MCF 10A (cell line): ENCODE measurements around the gene NEK4. TPM values are rescaled to one million over a fixed set of nuclear protein-coding genes. Genes with fewer than 3 reads are reported as not detected.

Source experiments
- BruUV-seq: library from RNA; stranded (reverse); fragments of 400-500 nt; replicated peaks from 2 replicates; lab custom pipeline; 2021; lab: Mats Ljungman, UMichigan
- CTCF ChIA-PET: fragments of 300-600 bp; sonication (Branson Sonifier 250); formaldehyde crosslinking; extraction: SDS; loops from one replicate; lab custom pipeline; 2021; ENCODE audit warnings: antibody characterized with exemption, inconsistent platforms; lab: Yijun Ruan, JAX
- POLR2A ChIA-PET: fragments of 300-600, 350-650 bp; sonication (Branson Sonifier 250); formaldehyde crosslinking; extraction: SDS; loops from one replicate; lab custom pipeline; 2020; ENCODE audit warnings: antibody characterized with exemption, inconsistent platforms; lab: Yijun Ruan, JAX
- DNase-seq: peaks from one replicate; pipeline ENCODE4 v3.0.0-alpha.2; 2018; ENCODE audit not compliant: unreplicated experiment
- H3K27ac Mint-ChIP-seq: one replicate; pipeline ENCODE4 v1.8.0; 2022; ENCODE audit warnings: mild to moderate bottlenecking, low read depth, mixed read lengths; ENCODE audit not compliant: unreplicated experiment
- H3K27me3 Mint-ChIP-seq: one replicate; pipeline ENCODE4 v1.8.0; 2022; ENCODE audit warnings: mixed read lengths; ENCODE audit not compliant: insufficient read depth, unreplicated experiment
- H3K36me3 Mint-ChIP-seq: one replicate; pipeline ENCODE4 v1.8.0; 2022; ENCODE audit warnings: mild to moderate bottlenecking, moderate library complexity, mixed read lengths; ENCODE audit not compliant: insufficient read depth, unreplicated experiment
- H3K4me1 Mint-ChIP-seq: one replicate; pipeline ENCODE4 v1.8.0; 2022; ENCODE audit warnings: mixed read lengths; ENCODE audit not compliant: insufficient read depth, unreplicated experiment
- H3K4me3 Mint-ChIP-seq: one replicate; pipeline ENCODE4 v1.8.0; 2022; ENCODE audit warnings: mild to moderate bottlenecking, moderate library complexity, mixed read lengths; ENCODE audit not compliant: unreplicated experiment
- H3K9me3 Mint-ChIP-seq: one replicate; pipeline ENCODE4 v1.8.0; 2022; ENCODE audit warnings: mixed read lengths; ENCODE audit not compliant: unreplicated experiment
- CTCF ChIP-seq: fragments of 200-600 bp; IDR thresholded peaks from one replicate; pipeline ENCODE4 v1.8.0; 2022; ENCODE audit warnings: antibody characterized with exemption, mild to moderate bottlenecking; ENCODE audit not compliant: unreplicated experiment
- intact Hi-C: fragments of 100-400 bp; cut with micrococcal nuclease; formaldehyde crosslinking; loops from 2 replicates; pipeline ENCODE4 v1.14.1; 2022
- total RNA-seq: library from RNA; stranded (reverse); gene quantifications from 2 replicates; pipeline ENCODE4 v1.2.3, GENCODE V29; 2022

The NEK4 gene
- total RNA-seq, 1 experiment from 2014 or later = 24.6 TPM

GRCh38 chr3:52721002-52721729, 49.6 kb downstream of the NEK4 start:
- Mint-ChIP-seq H3K27ac (no peak overlapping the region), H3K9me3 (no peaks in the 10 kb centered on the region), H3K27me3 (no peaks in the 10 kb centered on the region), H3K4me3 (no peak overlapping the region), H3K4me1 (peaks cover 14% of the 10 kb centered on the region), H3K36me3 (peaks cover 16% of the 10 kb centered on the region)
- CTCF ChIA-PET = interaction anchor here (1.0 to 1.4 kb wide), 2 partner anchors 14 to 90 kb away, joined by 3 to 4 read pairs; no protein-coding TSS in a partner anchor
- intact Hi-C loops = no loop called here
- POLR2A ChIA-PET = interaction anchor here (1.0 kb wide), 1 partner anchor 11 kb away, joined by 3 read pairs; no protein-coding TSS in a partner anchor
- DNase-seq = no peak
- no TSS peak for BruUV-seq
- no peak for TF ChIP-seq CTCF

- TF ChIP-seq CTCF = no peak
- Mint-ChIP-seq H3K36me3 (peaks cover 22% of the 10 kb centered on the region), H3K9me3 (no peaks in the 10 kb centered on the region), H3K4me3 (no peak overlapping the region), H3K4me1 (peaks cover 14% of the 10 kb centered on the region), H3K27me3 (no peaks in the 10 kb centered on the region), H3K27ac (no peak overlapping the region)
- no TSS peak for BruUV-seq
- DNase-seq = no peak
- intact Hi-C loops = no loop called here
- POLR2A ChIA-PET = interaction anchor here (1.1 kb wide), 1 partner anchor 14 kb away, joined by 3 read pairs; the partner anchor contains the start of gene SPCS1
- CTCF ChIA-PET = interaction anchor here (0.7 kb wide), 1 partner anchor 182 kb away, joined by 4 read pairs; no protein-coding TSS in a partner anchor
These were observed 51.1 kb downstream of the NEK4 start for GRCh38 chr3:52719618-52720017.

GRCh38 chr3:52715714-52716305, 54.9 kb downstream of the NEK4 start:
- intact Hi-C loops = no loop called here
- TF ChIP-seq CTCF = no peak
- Mint-ChIP-seq H3K9me3 (no peaks in the 10 kb centered on the region), H3K27ac (no peak overlapping the region), H3K4me1 (no peaks in the 10 kb centered on the region), H3K4me3 (no peak overlapping the region), H3K27me3 (no peaks in the 10 kb centered on the region), H3K36me3 (peaks cover 13% of the 10 kb centered on the region)
- no peak for DNase-seq
- ChIA-PET POLR2A (interaction anchor here (1.1 to 2.4 kb wide), 2 partner anchors 10 to 330 kb away, joined by 7 to 15 read pairs; partner anchors contain the start of genes GLT8D1, SFMBT1 and SPCS1), CTCF (interaction anchor here (0.6 to 1.5 kb wide), 2 partner anchors 10 to 287 kb away, joined by 3 to 5 read pairs; no protein-coding TSS in a partner anchor)
- no TSS peak for BruUV-seq
